ENCODE data around the gene QRICH1.

QRICH1 gene, protein sequence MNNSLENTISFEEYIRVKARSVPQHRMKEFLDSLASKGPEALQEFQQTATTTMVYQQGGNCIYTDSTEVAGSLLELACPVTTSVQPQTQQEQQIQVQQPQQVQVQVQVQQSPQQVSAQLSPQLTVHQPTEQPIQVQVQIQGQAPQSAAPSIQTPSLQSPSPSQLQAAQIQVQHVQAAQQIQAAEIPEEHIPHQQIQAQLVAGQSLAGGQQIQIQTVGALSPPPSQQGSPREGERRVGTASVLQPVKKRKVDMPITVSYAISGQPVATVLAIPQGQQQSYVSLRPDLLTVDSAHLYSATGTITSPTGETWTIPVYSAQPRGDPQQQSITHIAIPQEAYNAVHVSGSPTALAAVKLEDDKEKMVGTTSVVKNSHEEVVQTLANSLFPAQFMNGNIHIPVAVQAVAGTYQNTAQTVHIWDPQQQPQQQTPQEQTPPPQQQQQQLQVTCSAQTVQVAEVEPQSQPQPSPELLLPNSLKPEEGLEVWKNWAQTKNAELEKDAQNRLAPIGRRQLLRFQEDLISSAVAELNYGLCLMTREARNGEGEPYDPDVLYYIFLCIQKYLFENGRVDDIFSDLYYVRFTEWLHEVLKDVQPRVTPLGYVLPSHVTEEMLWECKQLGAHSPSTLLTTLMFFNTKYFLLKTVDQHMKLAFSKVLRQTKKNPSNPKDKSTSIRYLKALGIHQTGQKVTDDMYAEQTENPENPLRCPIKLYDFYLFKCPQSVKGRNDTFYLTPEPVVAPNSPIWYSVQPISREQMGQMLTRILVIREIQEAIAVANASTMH

DNA sequence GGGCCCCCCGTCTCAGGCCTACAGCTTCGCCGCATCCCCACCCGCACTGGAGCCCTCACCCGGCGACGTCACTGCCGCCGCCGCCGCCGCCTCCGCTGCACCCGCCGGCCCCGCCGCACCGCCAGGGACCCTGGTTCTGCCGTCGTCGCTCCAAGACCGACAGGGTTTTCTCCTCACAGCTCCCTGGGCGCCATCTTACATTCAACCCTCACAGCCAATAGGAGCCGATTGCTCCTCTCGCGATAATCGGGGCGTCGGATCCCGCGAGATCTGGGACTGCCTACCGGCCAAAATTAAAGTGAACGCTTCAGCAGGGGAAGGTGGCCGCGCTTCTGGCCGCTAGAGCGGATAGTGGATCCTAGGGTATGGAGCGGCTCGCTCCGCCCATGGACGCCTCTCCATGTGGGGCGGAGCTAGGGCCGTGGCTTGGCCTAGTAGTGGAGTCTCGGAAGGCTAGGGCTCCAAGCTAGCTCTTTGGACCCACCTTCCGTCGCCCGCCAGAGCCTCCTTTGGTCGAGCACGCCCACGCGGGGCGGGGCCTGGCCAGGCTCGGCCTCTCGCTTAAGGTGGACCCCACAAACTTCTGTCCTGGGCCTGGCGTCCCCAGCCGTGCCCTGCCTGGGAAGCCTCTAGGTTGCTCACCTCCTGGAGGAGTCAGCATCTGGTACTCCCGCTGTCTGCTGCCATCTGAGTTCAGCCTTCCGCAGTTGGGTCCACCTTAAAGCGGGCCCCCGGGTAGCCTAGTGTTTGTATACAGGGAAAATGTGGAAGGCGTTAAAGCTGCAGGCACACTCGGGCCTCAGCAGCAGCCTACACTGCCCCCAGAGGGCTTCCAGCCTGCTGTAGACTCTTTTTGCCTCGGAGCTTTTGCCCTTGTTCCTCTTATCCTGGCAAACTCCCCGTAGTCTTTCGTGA is at the start of gene QRICH1:
Gene QRICH1, minus strand, starts transcription at position 219 of the 915 bp plus-strand sequence. CDS start 17,054 bp downstream, outside the sequence.
- peak within 1 kb of the TSS; percentile 86 to 88 for H3K4me3 Mint-ChIP-seq
- no peaks in the 10 kb centered on the region for H3K27me3 Mint-ChIP-seq
- H3K4me1 Mint-ChIP-seq = peaks cover 43% of the 10 kb centered on the region
- DNase-seq (peak; percentile 98), ATAC-seq (peak; percentile 88)
- H3K9me3 Mint-ChIP-seq = no peaks in the 10 kb centered on the region
- H3K27ac Mint-ChIP-seq = peak within 1 kb of the TSS; percentile 98 to 99

DNA sequence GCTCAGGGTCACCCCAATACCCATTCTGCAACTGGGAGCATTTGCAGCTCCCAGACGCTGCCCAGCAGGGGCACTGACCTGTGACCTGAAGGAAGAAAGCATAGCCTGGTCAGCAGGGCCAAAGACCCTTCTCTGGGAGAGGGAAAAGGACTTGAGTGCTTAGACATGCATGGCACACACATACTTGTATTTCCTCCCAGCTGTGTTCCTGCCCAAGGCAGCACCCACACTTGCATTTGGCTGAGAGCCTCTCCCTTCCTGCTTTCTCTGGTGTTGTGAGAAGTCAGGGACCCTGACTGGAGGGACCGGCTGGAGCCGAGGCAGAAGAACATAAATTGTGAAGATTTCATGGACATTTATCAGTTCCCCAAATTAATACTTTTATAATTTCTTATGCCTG is 46.2 kb upstream of the QRICH1 start:
- peak overlapping the region in 1 of 2 donors; percentile 5 for H3K27ac Mint-ChIP-seq
- no peaks in the 10 kb centered on the region for H3K4me1 Mint-ChIP-seq
- H3K27me3 Mint-ChIP-seq = peaks cover 12% of the 10 kb centered on the region
- DNase-seq (no peak), ATAC-seq (no peak)
- H3K9me3 Mint-ChIP-seq = no peaks in the 10 kb centered on the region
- no peak overlapping the region for H3K4me3 Mint-ChIP-seq

DNA sequence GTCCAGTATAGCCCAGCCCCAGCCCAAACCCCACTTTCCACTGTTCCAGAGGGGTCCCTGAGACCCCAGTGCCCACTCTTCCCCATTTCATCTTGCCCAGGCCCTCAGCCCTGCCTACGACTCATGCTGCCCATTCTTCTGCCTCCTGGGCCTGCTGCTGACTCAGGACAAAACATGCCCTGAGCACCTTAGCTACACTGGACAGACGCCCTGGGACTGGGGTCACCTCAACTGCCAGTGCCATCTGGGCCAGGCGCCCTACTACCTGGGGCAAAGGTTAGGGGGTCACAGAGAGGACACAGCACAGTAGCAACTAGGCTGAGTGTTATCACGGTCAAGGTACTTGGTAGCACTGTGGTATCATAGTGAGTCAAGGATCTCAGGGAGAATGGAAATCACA is 41.6 kb upstream of the QRICH1 start:
- no peak overlapping the region for H3K27ac Mint-ChIP-seq
- no peaks in the 10 kb centered on the region for H3K9me3 Mint-ChIP-seq
- no peak overlapping the region for H3K4me3 Mint-ChIP-seq
- ATAC-seq = no peak
- peaks cover 8% of the 10 kb centered on the region for H3K4me1 Mint-ChIP-seq
- no peak for DNase-seq
- peaks cover 32% of the 10 kb centered on the region for H3K27me3 Mint-ChIP-seq

DNA sequence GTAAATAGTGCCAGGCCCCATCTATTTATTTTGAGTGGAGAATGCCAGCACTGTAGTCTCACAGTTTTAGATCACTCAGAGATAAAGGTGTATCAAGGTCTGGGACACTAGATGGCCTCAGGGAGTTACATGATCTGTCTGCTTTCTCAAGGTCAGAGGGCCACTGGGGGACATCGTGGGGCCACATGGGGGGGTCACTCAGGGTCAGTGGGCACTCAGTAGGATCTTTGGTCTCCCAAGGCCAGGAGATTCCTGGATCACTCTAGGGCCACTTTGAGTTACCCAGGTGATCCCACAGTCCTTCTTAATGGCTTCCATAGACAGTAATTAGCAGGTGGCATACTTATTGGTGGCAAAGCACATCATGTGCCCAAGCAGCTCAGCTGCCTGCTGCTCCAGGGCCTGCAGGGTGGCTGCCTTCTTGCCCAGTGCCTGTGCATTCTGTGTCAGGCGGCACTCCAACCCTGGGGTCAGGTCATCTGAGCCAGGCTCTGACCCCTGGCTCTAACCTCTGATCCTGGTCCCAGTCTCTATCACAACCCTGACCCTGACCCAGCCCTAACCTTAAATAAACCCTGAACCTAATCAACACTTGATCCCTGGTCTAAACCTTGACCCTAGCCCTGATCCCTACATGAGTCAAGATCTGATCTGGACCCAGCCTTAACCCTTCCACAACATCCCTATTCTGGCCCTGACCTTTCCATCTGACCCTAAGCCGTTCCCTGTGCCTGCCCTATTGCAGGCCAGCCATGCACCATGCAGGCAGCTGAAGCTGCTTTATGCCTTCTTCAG is 40.8 kb upstream of the QRICH1 start:
- Mint-ChIP-seq H3K4me3 (no peak overlapping the region), H3K27ac (no peak overlapping the region), H3K4me1 (peaks cover 8% of the 10 kb centered on the region), H3K27me3 (peaks cover 32% of the 10 kb centered on the region), H3K9me3 (no peaks in the 10 kb centered on the region)
- ATAC-seq = no peak
- no peak for DNase-seq

DNA sequence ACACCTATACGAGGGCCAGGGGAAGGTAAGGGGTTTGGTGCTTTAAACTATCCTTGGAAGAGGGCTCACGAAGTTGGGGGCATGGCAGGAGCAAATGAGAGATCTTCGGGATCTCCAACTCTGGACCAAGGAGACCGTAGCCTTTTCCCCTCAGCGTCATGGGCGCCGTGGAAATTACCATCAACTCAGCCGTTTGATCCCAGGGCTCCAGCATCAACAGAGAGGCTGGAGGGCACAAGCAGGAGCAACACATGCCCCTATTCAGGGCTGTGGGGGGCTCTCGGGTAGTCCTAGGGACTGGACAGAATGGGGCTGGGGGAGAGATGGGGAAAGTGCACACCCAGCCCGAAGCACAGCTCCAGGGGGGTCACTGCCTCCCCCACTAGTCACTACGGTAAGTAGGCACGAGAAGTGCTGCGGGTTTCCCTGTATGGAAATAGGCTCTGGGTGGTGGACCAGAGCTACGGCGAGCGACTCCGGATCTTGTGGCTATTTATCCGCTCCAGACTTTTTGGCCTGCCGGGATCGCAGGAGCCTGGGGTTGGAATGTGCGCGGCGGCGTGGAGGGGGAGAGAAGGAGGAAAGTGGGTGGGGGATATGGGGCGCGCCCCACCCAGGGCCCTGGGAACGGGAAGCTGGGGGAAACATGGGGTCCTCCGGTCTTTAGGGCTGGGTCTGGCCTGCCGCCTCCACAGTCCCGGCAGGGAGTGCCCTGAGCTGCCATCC is 39.5 kb upstream of the QRICH1 start:
- H3K27me3 Mint-ChIP-seq = peaks cover 32% of the 10 kb centered on the region
- H3K4me3 Mint-ChIP-seq = peak overlapping the region in 1 of 2 donors; percentile 48
- DNase-seq (no peak), ATAC-seq (no peak)
- H3K27ac Mint-ChIP-seq = peak overlapping the region in 1 of 2 donors; percentile 87
- peaks cover 8% of the 10 kb centered on the region for H3K4me1 Mint-ChIP-seq
- no peaks in the 10 kb centered on the region for H3K9me3 Mint-ChIP-seq

DNA sequence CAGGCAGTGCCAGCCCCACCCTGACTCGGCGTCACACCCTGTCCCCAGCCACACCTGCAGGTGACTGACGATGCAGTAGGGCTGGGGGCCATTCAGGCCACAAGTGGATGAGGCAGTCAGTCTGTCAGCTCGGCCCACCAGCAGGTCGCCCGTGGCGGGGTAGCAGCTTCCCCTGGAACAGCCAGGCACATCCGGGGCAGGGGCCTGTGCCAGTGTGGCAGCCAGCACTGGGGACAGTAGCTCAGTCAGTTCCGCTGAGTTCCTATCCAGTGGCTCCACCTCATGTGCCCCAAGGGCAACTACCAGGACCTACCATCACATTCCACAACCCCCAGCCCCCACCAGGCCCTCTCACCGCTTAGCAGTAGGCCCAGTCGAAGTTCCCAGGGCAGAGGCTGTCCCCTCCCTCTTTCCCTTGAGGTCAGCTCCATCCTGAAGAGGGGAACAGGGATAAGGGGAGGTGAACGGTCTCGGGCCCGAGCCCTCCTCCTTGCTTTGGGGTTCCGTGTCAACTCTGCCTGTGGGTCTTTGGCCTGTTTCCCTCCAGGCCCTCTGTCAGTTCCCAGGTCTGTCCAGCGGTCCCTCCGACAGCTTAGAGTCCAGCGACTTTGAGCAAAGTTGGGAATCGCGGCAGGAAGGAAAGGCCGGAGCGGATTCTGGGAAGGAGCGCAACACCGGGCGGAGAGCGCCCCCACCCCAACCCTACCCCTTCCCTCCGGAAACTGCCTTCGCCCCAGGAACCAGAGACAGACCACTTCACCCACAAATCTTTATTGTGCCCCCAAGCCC is 38.8 kb upstream of the QRICH1 start, which contains the start of gene LAMB2:
Gene LAMB2, minus strand, starts transcription at position 614 of the 789 bp plus-strand sequence. Its CDS starts 183 bp downstream, at position 431.
- H3K27ac Mint-ChIP-seq = peak within 1 kb of the TSS in 1 of 2 donors; percentile 87
- peak within 1 kb of the TSS in 1 of 2 donors; percentile 48 for H3K4me3 Mint-ChIP-seq
- H3K27me3 Mint-ChIP-seq = peaks cover 29% of the 10 kb centered on the region
- no peak for DNase-seq
- H3K4me1 Mint-ChIP-seq = peaks cover 8% of the 10 kb centered on the region
- H3K9me3 Mint-ChIP-seq = no peaks in the 10 kb centered on the region
- no peak for ATAC-seq

DNA sequence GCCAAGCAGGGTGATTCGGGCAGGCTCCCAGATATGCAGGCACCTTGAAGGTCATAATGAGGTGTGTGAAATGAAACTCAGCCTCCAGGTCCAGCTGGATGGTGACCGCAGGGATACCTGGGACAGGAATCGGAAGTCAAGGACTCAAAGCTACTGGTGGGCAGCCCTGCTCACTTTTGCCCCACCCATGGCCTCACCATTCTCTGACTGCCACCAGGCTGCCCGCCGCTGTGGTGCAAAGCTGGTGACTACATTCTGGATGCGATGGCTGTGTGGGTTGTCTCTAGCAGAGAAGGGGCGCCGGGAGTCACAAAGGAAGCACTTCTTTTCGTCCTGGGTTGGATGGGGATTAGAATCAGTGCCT is 38.2 kb upstream of the QRICH1 start:
- H3K4me1 Mint-ChIP-seq = peaks cover 8% of the 10 kb centered on the region
- H3K27ac Mint-ChIP-seq = no peak overlapping the region
- peaks cover 24% of the 10 kb centered on the region for H3K27me3 Mint-ChIP-seq
- ATAC-seq = no peak
- H3K4me3 Mint-ChIP-seq = no peak overlapping the region
- DNase-seq = no peak
- no peaks in the 10 kb centered on the region for H3K9me3 Mint-ChIP-seq

DNA sequence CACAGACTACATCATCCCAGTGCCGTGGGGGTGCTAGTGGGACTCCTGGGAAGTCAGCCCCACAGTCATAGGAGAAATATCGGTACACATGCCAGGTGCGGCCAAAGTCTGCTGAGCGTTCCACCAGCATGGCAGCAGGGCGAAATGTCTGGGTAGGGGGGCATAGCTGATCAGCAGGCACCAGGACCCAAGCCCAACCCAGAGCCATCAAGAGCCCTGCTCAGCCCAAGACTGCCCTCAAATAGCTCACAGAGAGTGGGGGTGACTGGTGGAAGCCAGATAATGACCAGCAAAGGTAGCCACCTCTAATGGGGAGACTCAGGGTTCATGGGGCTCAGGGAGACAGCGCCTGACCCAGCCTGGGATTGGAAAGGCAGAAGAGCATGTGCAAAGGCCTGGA is 37.7 kb upstream of the QRICH1 start:
- Mint-ChIP-seq H3K9me3 (no peaks in the 10 kb centered on the region), H3K4me1 (peaks cover 8% of the 10 kb centered on the region), H3K27ac (no peak overlapping the region), H3K4me3 (no peak overlapping the region), H3K27me3 (peaks cover 24% of the 10 kb centered on the region)
- DNase-seq = no peak
- no peak for ATAC-seq

DNA sequence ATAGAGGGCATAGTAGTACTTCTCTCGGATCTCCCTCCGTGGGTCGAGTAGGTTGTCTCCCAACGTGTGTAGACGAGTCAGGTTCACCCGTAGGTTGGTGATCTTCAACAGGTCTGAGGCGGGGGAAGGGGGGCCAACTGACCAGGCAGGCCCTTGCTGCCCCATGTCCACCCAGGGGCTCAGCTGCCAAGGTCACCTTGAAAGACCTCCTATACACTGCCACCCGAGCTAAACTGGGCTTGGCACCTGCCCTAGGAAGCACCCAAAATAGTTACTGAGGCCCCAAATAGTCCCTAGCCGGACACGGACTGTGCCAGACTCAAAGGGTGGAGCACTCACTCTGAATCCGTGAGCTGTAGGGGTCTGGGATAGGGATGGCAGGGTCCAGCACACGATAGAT is 37.2 kb upstream of the QRICH1 start:
- no peaks in the 10 kb centered on the region for H3K9me3 Mint-ChIP-seq
- no peak overlapping the region for H3K4me3 Mint-ChIP-seq
- ATAC-seq (no peak), DNase-seq (no peak)
- H3K27ac Mint-ChIP-seq = no peak overlapping the region
- peaks cover 8% of the 10 kb centered on the region for H3K4me1 Mint-ChIP-seq
- peaks cover 24% of the 10 kb centered on the region for H3K27me3 Mint-ChIP-seq

DNA sequence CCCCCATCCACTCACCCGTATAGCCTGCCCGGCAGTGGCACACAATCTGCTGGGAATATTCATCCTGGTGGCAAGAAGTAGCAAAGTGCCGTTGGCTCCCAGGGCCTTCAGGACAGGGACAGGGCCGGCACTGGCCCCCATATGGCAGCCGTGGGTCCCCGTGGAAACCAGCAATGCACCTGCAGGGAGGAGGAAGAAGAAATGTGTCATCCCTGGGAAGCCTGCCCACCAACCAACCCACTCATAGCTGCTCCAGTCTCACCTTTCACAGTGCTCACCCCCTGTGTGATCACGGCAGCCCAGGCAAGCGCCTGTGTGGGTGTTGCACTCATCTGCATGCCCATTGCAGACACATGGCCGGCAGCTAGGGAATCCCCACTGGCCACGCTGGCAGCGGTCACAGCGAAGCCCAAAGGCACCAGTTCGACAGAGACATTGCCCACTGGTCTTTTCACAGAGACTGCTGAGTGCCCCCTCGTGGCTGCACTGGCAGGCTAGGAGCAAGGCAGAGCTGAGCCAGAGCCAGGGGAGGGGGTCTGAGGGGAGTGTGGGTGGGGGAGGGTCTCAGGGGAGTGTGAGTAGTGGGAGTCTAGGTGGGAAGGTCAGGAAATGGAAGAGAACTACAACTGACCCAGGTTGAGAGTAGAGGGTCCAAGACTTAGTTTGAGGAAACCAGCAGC is 31.3 kb upstream of the QRICH1 start:
- DNase-seq (no peak), ATAC-seq (no peak)
- Mint-ChIP-seq H3K27ac (no peak overlapping the region), H3K4me3 (no peak overlapping the region), H3K27me3 (no peaks in the 10 kb centered on the region), H3K9me3 (no peaks in the 10 kb centered on the region), H3K4me1 (peaks cover 20% of the 10 kb centered on the region)

DNA sequence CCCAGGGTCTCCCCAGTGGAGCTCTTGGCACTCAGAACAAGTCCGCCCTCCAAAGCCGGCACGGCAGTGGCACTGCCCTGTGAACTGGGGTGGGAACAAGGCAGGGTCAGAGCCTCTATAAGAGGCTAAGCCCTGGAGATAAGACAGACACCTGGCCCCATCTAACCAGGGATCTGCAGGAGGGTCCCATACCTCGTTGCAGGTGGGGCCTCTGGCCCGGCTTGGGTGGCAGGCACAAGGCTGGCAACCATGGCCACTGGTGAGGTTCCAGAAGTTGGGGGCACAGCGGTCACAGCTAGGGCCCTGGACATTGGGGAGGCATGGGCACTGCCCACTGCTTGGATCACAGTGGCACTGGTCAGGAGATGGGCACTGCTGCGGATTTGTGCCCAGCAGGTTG is 30.3 kb upstream of the QRICH1 start:
- no peak overlapping the region for H3K27ac Mint-ChIP-seq
- no peaks in the 10 kb centered on the region for H3K9me3 Mint-ChIP-seq
- no peak for ATAC-seq
- H3K27me3 Mint-ChIP-seq = no peaks in the 10 kb centered on the region
- H3K4me1 Mint-ChIP-seq = peaks cover 29% of the 10 kb centered on the region
- DNase-seq = no peak
- H3K4me3 Mint-ChIP-seq = no peak overlapping the region

DNA sequence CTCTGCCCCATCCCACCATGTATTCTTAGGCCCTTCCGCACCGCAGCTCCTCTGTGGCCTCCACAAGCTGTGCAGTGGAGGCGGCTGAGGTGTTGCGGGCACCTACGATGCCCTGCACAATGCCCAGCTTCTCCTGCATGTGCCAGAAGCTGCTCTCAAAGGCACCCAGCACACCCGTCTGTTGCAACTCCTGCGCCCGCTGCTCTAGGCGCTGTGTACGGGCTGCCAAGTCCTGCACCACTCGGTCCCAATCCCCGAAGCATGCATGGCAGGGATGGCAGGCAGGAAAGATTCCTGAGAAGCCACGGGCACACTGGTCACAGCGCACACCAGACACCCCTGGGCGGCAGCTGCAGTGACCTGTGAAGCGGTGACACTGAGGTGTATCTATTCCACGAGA is 29.8 kb upstream of the QRICH1 start:
- ATAC-seq (no peak), DNase-seq (no peak)
- Mint-ChIP-seq H3K27me3 (no peaks in the 10 kb centered on the region), H3K4me1 (peaks cover 34% of the 10 kb centered on the region), H3K27ac (no peak overlapping the region), H3K4me3 (no peak overlapping the region), H3K9me3 (no peaks in the 10 kb centered on the region)

DNA sequence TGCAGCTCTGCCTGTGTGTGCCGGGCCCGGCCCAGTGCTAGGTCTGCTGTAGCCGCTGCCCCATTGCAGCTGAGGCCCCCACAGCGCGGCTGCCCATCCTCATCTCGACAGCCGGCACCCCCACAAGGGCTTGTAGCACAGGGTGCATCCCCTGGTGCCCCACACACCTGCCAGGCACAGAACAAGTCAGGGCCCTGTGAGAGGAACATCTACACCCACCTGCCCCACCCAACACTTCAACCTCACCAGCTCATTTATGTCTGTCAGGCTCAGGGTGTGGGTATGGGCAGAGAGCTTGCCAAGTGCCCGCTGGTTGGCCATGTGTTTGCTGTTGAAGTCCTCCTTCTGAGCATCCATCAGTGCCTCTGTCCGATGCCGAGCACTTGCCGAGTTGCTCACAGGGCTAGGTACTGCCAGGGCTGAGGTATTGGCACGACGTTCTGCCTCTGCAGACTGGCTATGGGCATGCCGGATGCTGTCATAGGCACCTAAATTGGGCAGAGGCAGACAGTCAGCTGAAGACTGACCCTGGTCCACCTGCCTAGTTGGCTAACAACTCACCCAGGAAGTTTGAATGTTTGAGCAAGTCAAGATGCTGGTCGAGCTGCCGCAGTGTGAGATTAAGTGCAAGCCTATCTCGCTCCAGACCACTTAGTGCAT is 29.1 kb upstream of the QRICH1 start:
- Mint-ChIP-seq H3K27ac (peak overlapping the region in 1 of 2 donors; percentile 59), H3K27me3 (no peaks in the 10 kb centered on the region), H3K9me3 (no peaks in the 10 kb centered on the region), H3K4me3 (no peak overlapping the region), H3K4me1 (peaks cover 37% of the 10 kb centered on the region)
- no peak for ATAC-seq
- no peak for DNase-seq

All from stimulated activated naive CD8-positive, alpha-beta T cell treated with anti-CD3 and anti-CD28 coated beads, Interleukin-15, amount 100 ng/mL, for 72 hours (primary cell).